CD4-positive, alpha-beta T cell treated with Interleukin-4 for 1 hour (primary cell): Measurements from ENCODE around the gene HSD17B3.

Experiments used
- DNase-seq, 2 donors: peaks; one replicate each; pipeline ENCODE4 v3.0.0-alpha.2; 2020 to 2022

The HSD17B3 gene

GRCh38 chr9:96232539-96233241, 69.3 kb downstream of the HSD17B3 start:
- DNase-seq = peak in 1 of 2 donors; percentile 50

GRCh38 chr9:96232164-96232538, 69.8 kb downstream of the HSD17B3 start:
- no peak for DNase-seq

GRCh38 chr9:96230002-96230401, 72.0 kb downstream of the HSD17B3 start:
- no peak for DNase-seq

- DNase-seq = no peak
Observed at GRCh38 chr9:96222132-96222531, 79.8 kb downstream of the HSD17B3 start.

- no peak for DNase-seq
Observed at GRCh38 chr9:96219900-96220257, 82.1 kb downstream of the HSD17B3 start.

- DNase-seq = peak; percentile 19 to 45
Observed at GRCh38 chr9:96219026-96219899, 82.7 kb downstream of the HSD17B3 start.

GRCh38 chr9:96217754-96218693, 84.0 kb downstream of the HSD17B3 start:
- peak; percentile 59 to 69 for DNase-seq

- DNase-seq = no peak
Observed at GRCh38 chr9:96217294-96217707, 84.7 kb downstream of the HSD17B3 start.

- no peak for DNase-seq
Observed at GRCh38 chr9:96216583-96216982, 85.4 kb downstream of the HSD17B3 start.

GRCh38 chr9:96215841-96216240, 86.1 kb downstream of the HSD17B3 start:
- no peak for DNase-seq

- no peak for DNase-seq
Observed at GRCh38 chr9:96214635-96215034, 87.3 kb downstream of the HSD17B3 start.

- DNase-seq = no peak
Observed at GRCh38 chr9:96209407-96210271, 92.3 kb downstream of the HSD17B3 start.

GRCh38 chr9:96206156-96206751, 95.7 kb downstream of the HSD17B3 start:
- DNase-seq = no peak

GRCh38 chr9:96204853-96205252, 97.1 kb downstream of the HSD17B3 start:
- DNase-seq = no peak

GRCh38 chr9:96203867-96204501, 98.0 kb downstream of the HSD17B3 start:
- peak; percentile 14 to 23 for DNase-seq

GRCh38 chr9:96202971-96203780, 98.8 kb downstream of the HSD17B3 start:
- DNase-seq = no peak

GRCh38 chr9:96201140-96201539, 100.8 kb downstream of the HSD17B3 start:
- no peak for DNase-seq

- DNase-seq = no peak
Observed at GRCh38 chr9:96199006-96199405, 103.0 kb downstream of the HSD17B3 start.

- no peak for DNase-seq
Observed at GRCh38 chr9:96195541-96195940, 106.4 kb downstream of the HSD17B3 start.

- no peak for DNase-seq
Observed at GRCh38 chr9:96193236-96193755, 108.7 kb downstream of the HSD17B3 start.
